ENCODE results near the gene ITGB8. TPM values are rescaled to one million over a fixed set of nuclear protein-coding genes. Genes with fewer than 3 reads are reported as not detected.

Gene ITGB8
- total RNA-seq, 1 donor from 2014 or later = 27.1 TPM

Small RNA genes within 50 kb of the gene (small RNA-seq; reads per million reads assigned to genes)
- not detected for gene RF00275 (ENCODE audit: low replicate concordance)

Other genes with a start within 250 kb of the ITGB8 start
- 7.1 TPM for gene MACC1, start 113.5 kb upstream of the ITGB8 start, total RNA-seq